ENCODE data around the gene CBLC.

CBLC gene

GRCh38 chr19:44753932-44754749 lies 23.5 kb upstream of the CBLC start (continued):
- TF ChIP-seq ZNF18 (tag by site-specific recombination; IDR thresholded peaks at IDR 0.05) (no peak), ZNF776 (tag by site-specific recombination; IDR thresholded peaks at IDR 0.05; ENCODE audit: borderline replicate concordance) (no peak), SP2 (tag by site-specific recombination; IDR thresholded peaks at IDR 0.05) (peak; percentile 56), ZNF175 (tag by site-specific recombination; IDR thresholded peaks at IDR 0.05) (no peak), ZNF571 (tag by site-specific recombination; IDR thresholded peaks at IDR 0.05) (no peak), ZNF549 (tag by site-specific recombination; IDR thresholded peaks at IDR 0.05) (no peak), ZNF510 (tag by site-specific recombination; IDR thresholded peaks at IDR 0.05; ENCODE audit: insufficient replicate concordance) (no peak), ZNF146 (tag by site-specific recombination; IDR thresholded peaks at IDR 0.05) (no peak), ZNF362 (tag by site-specific recombination; IDR thresholded peaks at IDR 0.05) (no peak), ZBTB26 (tag by site-specific recombination; optimal IDR thresholded peaks at IDR 0.05) (peak; percentile 18), ZNF610 (tag by site-specific recombination; IDR thresholded peaks at IDR 0.05; ENCODE audit: borderline replicate concordance) (no peak), ZNF658 (tag by site-specific recombination; IDR thresholded peaks at IDR 0.05) (no peak), ZEB2 (tag by site-specific recombination; IDR thresholded peaks at IDR 0.05) (no peak), PRDM1 (tag by site-specific recombination; IDR thresholded peaks at IDR 0.05) (no peak), PRDM2 (tag by site-specific recombination; IDR thresholded peaks at IDR 0.05; ENCODE audit: borderline replicate concordance) (no peak), ZNF132 (tag by site-specific recombination; IDR thresholded peaks at IDR 0.05; ENCODE audit: borderline replicate concordance) (no peak), ZNF544 (tag by site-specific recombination; IDR thresholded peaks at IDR 0.05) (no peak), OSR2 (tag by site-specific recombination; IDR thresholded peaks at IDR 0.05) (no peak), ZBTB20 (tag by site-specific recombination; IDR thresholded peaks at IDR 0.05) (peak; percentile 89), ZNF529 (tag by site-specific recombination; IDR thresholded peaks at IDR 0.05; ENCODE audit: insufficient replicate concordance) (no peak), ZXDB (tag by site-specific recombination; IDR thresholded peaks at IDR 0.05) (peak; percentile 47; the same call in 1 of the 2 replicates), ZNF747 (tag by site-specific recombination; IDR thresholded peaks at IDR 0.05) (no peak), ZNF211 (tag by site-specific recombination; IDR thresholded peaks at IDR 0.05; ENCODE audit: low read depth) (no peak), GLI4 (tag by site-specific recombination; IDR thresholded peaks at IDR 0.05) (no peak), ZNF341 (tag by site-specific recombination; IDR thresholded peaks at IDR 0.05; ENCODE audit: low read depth) (0 out of 2 replicates have a peak, but pooled peaks have one; percentile 37)
- TF ChIP-seq, protein P1, sequence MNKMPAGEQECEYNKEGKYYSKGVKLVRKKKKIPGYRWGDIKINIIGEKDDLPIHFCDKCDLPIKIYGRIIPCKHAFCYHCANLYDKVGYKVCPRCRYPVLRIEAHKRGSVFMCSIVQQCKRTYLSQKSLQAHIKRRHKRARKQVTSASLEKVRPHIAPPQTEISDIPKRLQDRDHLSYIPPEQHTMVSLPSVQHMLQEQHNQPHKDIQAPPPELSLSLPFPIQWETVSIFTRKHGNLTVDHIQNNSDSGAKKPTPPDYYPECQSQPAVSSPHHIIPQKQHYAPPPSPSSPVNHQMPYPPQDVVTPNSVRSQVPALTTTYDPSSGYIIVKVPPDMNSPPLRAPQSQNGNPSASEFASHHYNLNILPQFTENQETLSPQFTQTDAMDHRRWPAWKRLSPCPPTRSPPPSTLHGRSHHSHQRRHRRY (tag by site-specific recombination; IDR thresholded peaks at IDR 0.05): no peak
- TF ChIP-seq, protein P2, sequence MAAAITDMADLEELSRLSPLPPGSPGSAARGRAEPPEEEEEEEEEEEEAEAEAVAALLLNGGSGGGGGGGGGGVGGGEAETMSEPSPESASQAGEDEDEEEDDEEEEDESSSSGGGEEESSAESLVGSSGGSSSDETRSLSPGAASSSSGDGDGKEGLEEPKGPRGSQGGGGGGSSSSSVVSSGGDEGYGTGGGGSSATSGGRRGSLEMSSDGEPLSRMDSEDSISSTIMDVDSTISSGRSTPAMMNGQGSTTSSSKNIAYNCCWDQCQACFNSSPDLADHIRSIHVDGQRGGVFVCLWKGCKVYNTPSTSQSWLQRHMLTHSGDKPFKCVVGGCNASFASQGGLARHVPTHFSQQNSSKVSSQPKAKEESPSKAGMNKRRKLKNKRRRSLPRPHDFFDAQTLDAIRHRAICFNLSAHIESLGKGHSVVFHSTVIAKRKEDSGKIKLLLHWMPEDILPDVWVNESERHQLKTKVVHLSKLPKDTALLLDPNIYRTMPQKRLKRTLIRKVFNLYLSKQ (tag by site-specific recombination; IDR thresholded peaks at IDR 0.05; ENCODE audit: borderline replicate concordance): no peak
